ENCODE measurements around the gene TUBB4A.
A peak's percentile ranks its signal among the peaks of the same experiment; 100 is the strongest.

TUBB4A gene

GRCh38 chr19:6466526-6467248, 35.4 kb downstream of the TUBB4A start:
- DNase-seq (ENCODE audit: low read depth): no peak

GRCh38 chr19:6465663-6466062, 36.4 kb downstream of the TUBB4A start:
- DNase-seq (ENCODE audit: low read depth): no peak

GRCh38 chr19:6465006-6465405, 37.1 kb downstream of the TUBB4A start:
- DNase-seq (ENCODE audit: low read depth): no peak

- no peak for DNase-seq (ENCODE audit: low read depth)
Measured at GRCh38 chr19:6464070-6464873, 37.8 kb downstream of the TUBB4A start, which contains the start of gene CRB3. Gene CRB3 (plus strand): TSS chr19:6464271. CDS start chr19:6464702, 431 bp downstream.

GRCh38 chr19:6460099-6460884, 41.8 kb downstream of the TUBB4A start:
- DNase-seq (ENCODE audit: low read depth): peak; percentile 91

GRCh38 chr19:6459262-6460098, 42.6 kb downstream of the TUBB4A start, which contains the start of gene SLC25A23:
Gene SLC25A23 (minus strand): TSS chr19:6459792. CDS start chr19:6459628, 164 bp downstream.
- DNase-seq (ENCODE audit: low read depth): no peak

GRCh38 chr19:6458695-6459261, 43.3 kb downstream of the TUBB4A start:
- no peak for DNase-seq (ENCODE audit: low read depth)

- no peak for DNase-seq (ENCODE audit: low read depth)
Measured at GRCh38 chr19:6457958-6458694, 44.0 kb downstream of the TUBB4A start.

GRCh38 chr19:6455924-6456323, 46.2 kb downstream of the TUBB4A start:
- DNase-seq (ENCODE audit: low read depth): no peak

GRCh38 chr19:6453951-6454565, 48.1 kb downstream of the TUBB4A start:
- no peak for DNase-seq (ENCODE audit: low read depth)

- no peak for DNase-seq (ENCODE audit: low read depth)
Measured at GRCh38 chr19:6452899-6453298, 49.2 kb downstream of the TUBB4A start.

GRCh38 chr19:6452223-6452614, 49.9 kb downstream of the TUBB4A start:
- no peak for DNase-seq (ENCODE audit: low read depth)

GRCh38 chr19:6451583-6452222, 50.4 kb downstream of the TUBB4A start:
- DNase-seq (ENCODE audit: low read depth): no peak

- no peak for DNase-seq (ENCODE audit: low read depth)
Measured at GRCh38 chr19:6450166-6450565, 51.9 kb downstream of the TUBB4A start.

- DNase-seq (ENCODE audit: low read depth): no peak
Measured at GRCh38 chr19:6448045-6448444, 54.1 kb downstream of the TUBB4A start.

GRCh38 chr19:6446452-6446851, 55.7 kb downstream of the TUBB4A start:
- no peak for DNase-seq (ENCODE audit: low read depth)
